HepG2 (cell line): ENCODE results near the gene TMEM132E.

ENCODE experiments used
- CENPBD1 ChIP-seq: sonication (generic); formaldehyde crosslinking; IDR thresholded peaks from 2 replicates; pipeline ENCODE4 v1.8.0; 2022; ENCODE audit warnings: missing genetic modification reagents, low read depth, mild to moderate bottlenecking, borderline replicate concordance
- CTCF ChIP-seq: sonication (generic); formaldehyde crosslinking; IDR thresholded peaks from 2 replicates; pipeline ENCODE4 v1.5.0; 2020; ENCODE audit warnings: mild to moderate bottlenecking, missing genetic modification reagents, moderate library complexity
- DRAP1 ChIP-seq: IDR thresholded peaks from 2 replicates; pipeline ENCODE4 v1.6.1; 2016; ENCODE audit warnings: missing genetic modification reagents, missing compliant biosample characterization
- FOXO1 ChIP-seq: sonication (generic); formaldehyde crosslinking; IDR thresholded peaks from 2 replicates; pipeline ENCODE4 v1.4.0; 2020; ENCODE audit warnings: missing genetic modification reagents
- KLF16 ChIP-seq, 2 experiments: sonication (generic) in 1 of 2; formaldehyde crosslinking in 1 of 2; IDR thresholded peaks; 2 replicates each; pipeline versions ENCODE4 v1.6.1 to v1.8.0; 2016 to 2023; ENCODE audit warnings: missing genetic modification reagents in 2 of 2, missing compliant biosample characterization in 1 of 2
- MNT ChIP-seq: fragments of 450-650 bp; IDR thresholded peaks from 2 replicates; pipeline ENCODE4 v1.6.1; 2016
- POLR2A ChIP-seq, 2 experiments: IDR thresholded peaks; 2 replicates each; pipeline ENCODE4 v1.6.1; 2011; ENCODE audit warnings: low read depth in 2 of 2, low read length in 2 of 2, mild to moderate bottlenecking in 1 of 2, moderate library complexity in 1 of 2; ENCODE audit not compliant: insufficient read depth in 1 of 2
- TBP ChIP-seq: sonication (generic); formaldehyde crosslinking; IDR thresholded peaks from 2 replicates; pipeline ENCODE4 v1.5.0; 2020; ENCODE audit warnings: missing genetic modification reagents
- ZNF225 ChIP-seq: sonication (generic); formaldehyde crosslinking; IDR thresholded peaks from 2 replicates; pipeline ENCODE4 v1.4.0; 2020; ENCODE audit warnings: mild to moderate bottlenecking, missing genetic modification reagents

- no peak for TF ChIP-seq DRAP1 (CRISPR knock-in tag)
- TF ChIP-seq KLF16 (CRISPR knock-in tag; IDR thresholded peaks at IDR 0.05) = no peak
- no peak for TF ChIP-seq POLR2A (IDR thresholded peaks at IDR 0.05; ENCODE audit: insufficient read depth in 1 of 2, low read depth in 2 of 2, low read length in 2 of 2)
- TF ChIP-seq CTCF (CRISPR knock-in tag) = no peak
- no peak for TF ChIP-seq ZNF225 (CRISPR knock-in tag)
- no peak for TF ChIP-seq MNT
- TF ChIP-seq TBP = no peak
- no peak for TF ChIP-seq FOXO1 (CRISPR knock-in tag)
- no peak for TF ChIP-seq CENPBD1
These were observed 13.7 kb upstream of the TMEM132E start for GRCh38 chr17:34565713-34566112.
